CD8-positive, alpha-beta memory T cell (primary cell): ENCODE data around the gene ATP1B1. TPM values are rescaled to one million over a fixed set of nuclear protein-coding genes. Genes with fewer than 3 reads are reported as not detected.
"Not testable (repeated sequence)": the region's sequence is repeated elsewhere in the genome, so short reads cannot be mapped to it uniquely, and the experiment has no call there.

Experiments
- CTCF ChIA-PET: fragments of 350-600 bp; sonication (Branson Sonifier 250); formaldehyde crosslinking; loops from one replicate; lab custom pipeline; 2021; ENCODE audit warnings: antibody characterized with exemption; lab: Charles Lee
- POLR2A ChIA-PET: fragments of 350-600 bp; sonication (Branson Sonifier 250); formaldehyde crosslinking; loops from one replicate; lab custom pipeline; 2021; ENCODE audit warnings: antibody characterized with exemption; lab: Charles Lee
- DNase-seq, 5 donors: peaks; one replicate each; pipeline versions ENCODE4 v3.0.0 to v3.0.0-alpha.2; 2020 to 2022; ENCODE audit warnings: mixed read lengths in 1 of 5
- H3K27ac ChIP-seq: one replicate; pipeline ENCODE4 v1.7.0; 2013; ENCODE audit warnings: low read depth, mild to moderate bottlenecking, low read length, moderate library complexity
- H3K27me3 ChIP-seq: 2 replicates; pipeline ENCODE4 v1.7.0; 2013; ENCODE audit warnings: low read length, mild to moderate bottlenecking; ENCODE audit not compliant: insufficient read depth, poor library complexity, severe bottlenecking
- H3K36me3 ChIP-seq: 2 replicates; pipeline ENCODE4 v1.7.0; 2013; ENCODE audit warnings: mild to moderate bottlenecking, low read length, moderate library complexity; ENCODE audit not compliant: insufficient read depth
- H3K4me1 ChIP-seq: 2 replicates; pipeline ENCODE4 v1.7.0; 2013; ENCODE audit warnings: mild to moderate bottlenecking, low read length, moderate library complexity; ENCODE audit not compliant: insufficient read depth
- H3K4me3 ChIP-seq: 2 replicates; pipeline ENCODE4 v1.7.0; 2013; ENCODE audit warnings: mild to moderate bottlenecking, low read length
- H3K9me3 ChIP-seq: 2 replicates; pipeline ENCODE4 v1.7.0; 2013; ENCODE audit warnings: mild to moderate bottlenecking, low read length
- H3K27ac Mint-ChIP-seq, 8 donors: one replicate each; pipeline ENCODE4 v1.8.0; 2020 to 2021; ENCODE audit warnings: mixed read lengths in 8 of 8, mild to moderate bottlenecking in 6 of 8, inconsistent platforms in 3 of 8, moderate library complexity in 3 of 8
- H3K27me3 Mint-ChIP-seq, 2 donors: one replicate each; pipeline ENCODE4 v1.8.0; 2020 to 2021; ENCODE audit warnings: mixed read lengths in 2 of 2, mild to moderate bottlenecking in 1 of 2, moderate library complexity in 1 of 2
- H3K36me3 Mint-ChIP-seq, 3 donors: one replicate each; pipeline ENCODE4 v1.8.0; 2020 to 2021; ENCODE audit warnings: mixed read lengths in 3 of 3, inconsistent platforms in 1 of 3, mild to moderate bottlenecking in 1 of 3
- H3K4me1 Mint-ChIP-seq, 3 donors: one replicate each; pipeline ENCODE4 v1.8.0; 2020 to 2021; ENCODE audit warnings: mixed read lengths in 3 of 3, inconsistent platforms in 1 of 3, mild to moderate bottlenecking in 1 of 3
- H3K4me3 Mint-ChIP-seq, 7 donors: one replicate each; pipeline ENCODE4 v1.8.0; 2020 to 2021; ENCODE audit warnings: mixed read lengths in 7 of 7, mild to moderate bottlenecking in 6 of 7, moderate library complexity in 4 of 7, inconsistent platforms in 2 of 7
- H3K9me3 Mint-ChIP-seq, 5 donors: one replicate each; pipeline ENCODE4 v1.8.0; 2020 to 2022; ENCODE audit warnings: mixed read lengths in 5 of 5, mild to moderate bottlenecking in 3 of 5, moderate library complexity in 2 of 5, inconsistent platforms in 1 of 5
- polyA plus RNA-seq: library from polyadenylated mRNA; unstranded; fragments of 300-500 nt; fragmentation: Illumina TruSeq; gene quantifications from one replicate; pipeline ENCODE4 v1.2.3, GENCODE V29; 2021
- total RNA-seq, 2 experiments: library from RNA; stranded (reverse); gene quantifications; one replicate each; pipeline ENCODE4 v1.2.3, GENCODE V29; 2021

The ATP1B1 gene
- total and polyA plus RNA-seq, 3 experiments from 2014 or later = 1.7 to 4.5 (median 3.7) TPM

GRCh38 chr1:169179431-169179830 lies 72.9 kb downstream of the ATP1B1 start:
- H3K9me3 ChIP-seq, H3K27me3 Mint-ChIP-seq, CTCF ChIA-PET, H3K4me1 Mint-ChIP-seq, H3K4me3 ChIP-seq, H3K4me3 Mint-ChIP-seq, H3K36me3 ChIP-seq, H3K9me3 Mint-ChIP-seq, H3K27me3 ChIP-seq, H3K27ac ChIP-seq, H3K27ac Mint-ChIP-seq, DNase-seq, H3K4me1 ChIP-seq, POLR2A ChIA-PET: not testable (repeated sequence)
- H3K36me3 Mint-ChIP-seq = peaks cover 0 to 10% (median 3%) of the 10 kb centered on the region in 3 donors

GRCh38 chr1:169180174-169180573 lies 73.7 kb downstream of the ATP1B1 start:
- Histone ChIP-seq H3K27ac (no peak overlapping the region), H3K27me3 (no peaks in the 10 kb centered on the region), H3K4me1 (no peaks in the 10 kb centered on the region), H3K36me3 (no peaks in the 10 kb centered on the region), H3K9me3 (no peaks in the 10 kb centered on the region), H3K4me3 (no peak overlapping the region)
- Mint-ChIP-seq H3K4me1 (no peaks in the 10 kb centered on the region), H3K9me3 (peaks cover 0 to 6% (median 4%) of the 10 kb centered on the region in 5 donors), H3K27ac (no peak overlapping the region), H3K27me3 (no peaks in the 10 kb centered on the region), H3K36me3 (peaks cover 0 to 10% (median 3%) of the 10 kb centered on the region in 3 donors), H3K4me3 (no peak overlapping the region)
- ChIA-PET CTCF (no interaction called here), POLR2A (no interaction called here)
- DNase-seq = no peak
